Retina (tissue), 1 donor: ENCODE measurements around the gene PPP1R37.
A peak's percentile ranks its signal among the peaks of the same experiment; 100 is the strongest.

ENCODE experiments used
- DNase-seq: peaks from one replicate; pipeline ENCODE4 v3.0.0-alpha.2; 2016

PPP1R37 gene

GRCh38 chr19:45175515-45176345 lies 82.8 kb downstream of the PPP1R37 start:
- no peak for DNase-seq

GRCh38 chr19:45177817-45178261 lies 84.9 kb downstream of the PPP1R37 start, which contains the start of gene TRAPPC6A:
TRAPPC6A (minus strand) TSS chr19:45178237; CDS start chr19:45178218, 19 bp downstream.
- no peak for DNase-seq

GRCh38 chr19:45178262-45179071 lies 85.5 kb downstream of the PPP1R37 start, which contains the start of gene BLOC1S3:
BLOC1S3 (plus strand) TSS chr19:45178784; CDS start chr19:45179297, 513 bp downstream.
- DNase-seq: peak; percentile 99

GRCh38 chr19:45179072-45179891 lies 86.3 kb downstream of the PPP1R37 start:
- no peak for DNase-seq

GRCh38 chr19:45179892-45180370 lies 87.0 kb downstream of the PPP1R37 start:
- DNase-seq: no peak

- DNase-seq: no peak
Measured at GRCh38 chr19:45180936-45181335, 88.0 kb downstream of the PPP1R37 start.

GRCh38 chr19:45182758-45183157 lies 89.8 kb downstream of the PPP1R37 start:
- no peak for DNase-seq

- DNase-seq: no peak
Measured at GRCh38 chr19:45184115-45184514, 91.1 kb downstream of the PPP1R37 start.

- no peak for DNase-seq
Measured at GRCh38 chr19:45186509-45187334, 93.7 kb downstream of the PPP1R37 start.

GRCh38 chr19:45187421-45188100 lies 94.6 kb downstream of the PPP1R37 start:
- peak; percentile 33 for DNase-seq

GRCh38 chr19:45189971-45190370 lies 97.0 kb downstream of the PPP1R37 start:
- DNase-seq: no peak

GRCh38 chr19:45191375-45191774 lies 98.4 kb downstream of the PPP1R37 start:
- DNase-seq: no peak

- no peak for DNase-seq
Measured at GRCh38 chr19:45195764-45196163, 102.8 kb downstream of the PPP1R37 start.
